Measurements from ENCODE around the gene CCNI.

DNA sequence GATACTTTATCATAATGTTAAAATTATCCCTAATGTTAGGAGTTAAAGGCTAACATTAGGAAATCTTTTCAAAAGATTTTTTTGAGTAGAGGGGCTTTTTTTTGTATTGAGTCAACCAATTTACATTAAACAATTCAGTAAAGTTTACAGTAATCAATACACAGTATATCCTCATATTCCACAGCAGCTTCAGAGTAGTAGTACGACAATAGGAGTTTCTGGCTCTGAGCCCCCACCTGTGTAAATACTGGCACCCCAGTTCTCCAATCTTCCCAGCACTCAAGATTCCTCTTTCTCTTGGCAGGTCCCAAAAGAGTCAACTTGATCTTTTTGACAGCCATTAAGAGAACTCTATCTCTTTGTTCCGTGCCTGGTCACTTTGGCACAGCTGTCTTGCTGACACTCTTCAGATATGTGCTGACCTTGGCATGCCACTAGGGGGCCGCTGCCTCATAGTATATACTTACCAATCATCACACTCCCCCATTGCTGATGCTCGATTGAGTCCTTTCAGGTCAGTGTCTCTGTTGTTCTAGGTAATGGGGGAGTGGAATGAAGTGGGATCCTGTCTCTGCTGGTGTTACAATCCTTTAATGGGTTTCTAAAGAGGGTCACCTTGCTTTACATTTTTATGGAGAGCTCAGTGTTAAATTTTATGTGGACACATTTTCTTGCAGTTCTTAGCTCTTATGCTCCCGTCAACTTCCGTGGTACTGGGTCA is 19.5 kb upstream of the CCNI start:
- TF ChIP-seq POLR2AphosphoS5 (IDR thresholded peaks at IDR 0.05; ENCODE audit: low read depth, low read length) (no peak), POLR2A (IDR thresholded peaks at IDR 0.05; ENCODE audit: low read depth, low read length) (no peak)
